SKM-1 treated with dmso at 0.1 percent for 144 hours (cell line): Measurements from ENCODE around the gene LINC00632.
A peak's percentile ranks its signal among the peaks of the same experiment; 100 is the strongest.
"Not testable (repeated sequence)": the region's sequence is repeated elsewhere in the genome, so short reads cannot be mapped to it uniquely, and the experiment has no call there.

Source experiments
- DNase-seq: peaks from one replicate; lab custom pipeline; 2025; ENCODE audit not compliant: unreplicated experiment; lab: John Stamatoyannopoulos, UW

The LINC00632 gene

DNA sequence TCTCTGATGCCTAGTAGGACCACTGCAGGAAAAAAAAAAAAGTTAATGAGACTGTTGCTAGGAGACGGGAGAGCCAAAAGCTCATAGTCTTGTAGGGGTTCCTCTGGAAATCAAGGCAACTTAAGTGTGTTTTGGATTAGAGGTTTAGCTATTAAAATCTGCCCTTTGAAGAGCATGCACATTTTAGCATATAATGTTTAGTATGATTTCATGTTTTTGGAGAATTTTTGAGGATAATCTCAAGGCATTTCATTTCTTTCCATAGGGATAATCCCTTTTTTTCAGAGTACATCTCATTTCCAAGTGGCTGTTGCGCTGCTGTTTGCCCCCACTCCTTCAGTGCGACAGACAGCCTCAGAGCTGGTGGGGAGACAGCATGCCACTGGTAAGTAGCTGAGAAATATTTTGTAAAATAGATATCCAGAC is at the start of gene LINC00632:
Gene LINC00632, plus strand, starts transcription at position 339 of the 426 bp plus-strand sequence.
- no peak for DNase-seq

DNA sequence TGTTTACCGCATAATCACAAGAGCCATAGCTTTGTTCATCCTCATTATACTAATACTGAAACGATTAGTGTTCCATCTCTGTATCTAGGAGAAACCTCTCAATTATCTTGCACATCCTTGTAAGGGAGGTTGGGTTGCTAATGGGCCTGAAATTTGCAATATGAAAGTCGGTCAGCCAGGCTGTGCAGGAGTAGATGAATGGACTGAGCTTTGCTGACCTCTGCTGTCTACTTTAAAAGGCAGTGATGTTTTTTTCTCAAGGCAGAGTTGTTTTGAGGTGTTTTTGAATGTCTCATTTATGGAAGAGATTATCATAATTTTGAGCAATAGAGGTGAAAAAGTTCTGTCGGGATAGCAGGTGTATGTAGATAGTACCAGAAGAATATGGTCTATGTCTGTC is 47.9 kb upstream of the LINC00632 start:
- DNase-seq, result no peak

DNA sequence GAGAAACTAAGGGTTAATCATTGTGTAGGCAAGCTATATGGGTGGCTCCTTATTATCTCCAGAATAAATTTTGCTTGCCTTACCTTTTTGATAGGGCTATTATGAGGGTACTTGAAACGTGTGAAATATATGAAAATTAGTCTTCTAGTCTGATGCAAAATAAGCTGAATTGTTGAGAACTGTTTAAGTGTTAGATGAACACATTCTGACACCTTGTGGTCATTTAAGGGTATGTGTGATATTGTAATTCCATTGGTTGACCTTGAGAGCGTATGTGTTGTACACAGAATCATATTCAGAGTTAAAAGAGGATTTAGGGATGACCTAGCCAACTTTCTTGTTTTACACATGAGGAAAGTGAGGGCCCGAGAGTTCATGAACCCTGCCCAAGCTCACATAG is 44.6 kb upstream of the LINC00632 start:
- peak; percentile 5 for DNase-seq

DNA sequence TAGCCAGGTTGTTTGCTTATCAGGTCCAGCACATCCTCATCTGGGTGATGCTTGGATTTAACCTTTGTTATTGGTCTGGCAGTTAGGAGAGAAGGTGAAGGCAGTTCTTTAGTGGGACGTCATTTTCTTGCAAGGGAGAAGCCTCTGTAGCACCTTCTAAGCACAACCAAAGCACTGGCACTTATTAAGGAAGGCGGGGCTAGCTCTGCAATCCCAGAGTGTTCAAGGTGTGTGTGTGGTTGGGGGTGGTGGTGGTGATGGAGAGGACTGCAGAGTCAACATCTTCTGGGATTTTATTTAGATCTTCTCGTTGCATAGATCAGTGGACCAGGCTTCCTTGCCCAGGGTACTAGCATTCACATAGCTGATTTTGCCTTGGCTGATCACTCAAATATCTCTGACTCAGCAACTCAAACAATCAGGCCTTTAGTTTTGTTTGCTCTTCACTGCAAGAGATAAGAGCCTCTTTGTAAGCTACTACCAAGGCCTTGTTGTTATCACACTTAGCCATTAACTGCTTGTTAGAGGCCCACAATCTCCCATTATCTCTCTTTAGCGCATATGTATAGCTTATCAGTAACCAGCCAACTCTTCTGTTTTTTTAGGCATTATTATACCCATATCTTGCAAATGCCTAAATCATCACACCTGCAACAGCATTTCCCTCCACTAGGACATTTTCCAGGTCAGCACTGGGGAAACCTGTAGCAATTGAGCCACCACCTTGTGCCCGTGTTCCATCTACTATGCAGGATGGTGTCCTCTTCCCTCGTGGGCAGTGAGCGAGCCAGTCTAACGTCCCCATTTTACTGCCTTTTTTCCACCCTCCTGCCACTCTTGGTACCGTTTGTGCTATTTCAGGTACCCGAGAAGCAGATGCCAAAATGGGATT is 36.5 kb upstream of the LINC00632 start:
- no peak for DNase-seq

DNA sequence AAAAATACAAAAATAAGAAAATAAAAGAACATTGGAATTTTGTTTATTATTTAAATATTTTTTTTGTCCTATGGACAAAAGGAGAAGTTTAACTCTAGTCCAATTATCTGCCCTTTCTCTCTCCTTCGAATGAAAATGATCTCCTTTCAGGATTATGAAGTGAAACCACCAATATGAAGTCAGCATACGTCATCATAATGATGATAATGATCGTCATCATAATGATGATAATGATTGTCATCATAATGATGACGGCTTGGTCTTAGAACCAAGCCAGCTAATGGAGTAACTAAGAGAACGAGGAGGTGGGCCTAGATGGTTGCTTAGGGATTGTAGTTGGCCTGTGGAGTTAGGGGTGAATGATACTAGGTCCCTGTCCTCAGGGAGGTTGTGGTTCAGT is 21.9 kb upstream of the LINC00632 start:
- DNase-seq, result no peak

DNA sequence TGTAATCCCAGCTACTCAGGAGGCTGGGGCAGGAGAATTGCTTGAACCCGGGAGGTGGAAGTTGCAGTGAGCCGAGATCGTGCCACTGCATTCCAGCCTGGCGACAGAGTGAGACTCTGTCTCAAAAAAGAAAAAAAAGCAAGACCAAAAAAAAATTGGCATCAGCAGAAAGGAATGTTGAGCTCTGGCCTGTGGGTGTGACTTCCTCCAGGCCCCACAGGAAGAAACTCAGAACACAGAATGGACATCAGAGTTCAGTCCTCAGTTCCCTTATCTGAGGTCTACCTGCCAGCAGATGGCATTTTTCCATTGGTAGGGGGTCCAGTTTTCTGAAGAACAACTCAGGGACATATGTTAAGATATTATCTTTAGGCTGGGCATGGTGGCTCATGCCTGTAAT is 18.0 kb upstream of the LINC00632 start:
- DNase-seq, result not testable (repeated sequence)

DNA sequence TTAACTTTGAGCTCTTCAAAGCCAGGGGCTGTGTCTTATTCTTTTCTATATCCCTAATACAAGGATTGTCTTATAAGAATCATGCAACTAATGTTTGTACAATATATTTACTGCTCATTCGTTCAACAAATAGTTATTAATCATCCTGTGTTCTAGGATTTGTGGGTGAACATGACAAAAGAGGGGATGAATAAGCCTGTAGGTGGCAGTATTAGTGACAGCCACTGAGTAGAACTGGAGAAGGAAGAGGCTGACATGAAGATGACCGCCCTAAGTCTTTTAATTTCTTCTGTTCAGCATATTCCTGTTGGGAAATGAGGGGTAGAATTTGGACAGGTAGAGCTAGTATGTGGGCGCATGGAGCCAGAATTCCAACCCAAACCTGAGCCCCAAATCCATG is 11.9 kb upstream of the LINC00632 start:
- DNase-seq, result no peak

DNA sequence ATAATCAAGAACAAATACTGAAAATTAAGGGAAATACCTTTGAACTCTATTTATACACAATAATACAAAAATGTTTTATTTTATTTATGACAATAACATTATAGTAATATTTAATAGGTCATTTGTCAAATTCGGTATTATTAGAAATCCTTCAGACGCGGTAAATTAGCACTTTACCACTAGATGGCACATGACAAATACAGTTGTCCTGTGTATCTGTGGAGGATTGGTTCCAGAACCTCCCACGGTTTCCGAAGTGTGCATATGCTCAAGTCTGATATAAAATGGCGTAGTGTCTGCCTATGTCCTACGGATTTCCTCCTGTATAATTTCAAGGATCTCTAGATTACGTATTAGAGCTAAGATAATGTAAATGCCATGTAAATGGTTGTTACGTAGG is 8.1 kb upstream of the LINC00632 start:
- no peak for DNase-seq

DNA sequence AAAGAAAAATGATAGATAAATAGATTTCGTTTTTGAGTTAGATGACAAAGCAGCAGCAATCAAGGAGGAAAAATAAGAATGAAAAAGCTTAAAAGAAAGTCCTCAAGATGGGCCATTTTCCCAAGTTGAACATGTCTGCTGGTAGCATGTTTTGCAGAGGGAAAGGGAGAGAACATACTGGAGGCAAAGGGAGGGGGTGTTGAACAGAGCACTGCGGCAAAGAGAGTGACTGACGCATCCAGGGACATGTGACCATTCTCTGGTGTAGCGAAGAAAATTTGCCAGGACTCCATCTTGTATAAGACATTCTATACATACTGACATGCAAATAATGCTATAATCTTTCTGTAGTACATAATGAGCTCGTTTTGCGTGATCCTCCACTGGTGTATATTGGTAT is 1.2 kb downstream of the LINC00632 start:
- DNase-seq, result no peak

DNA sequence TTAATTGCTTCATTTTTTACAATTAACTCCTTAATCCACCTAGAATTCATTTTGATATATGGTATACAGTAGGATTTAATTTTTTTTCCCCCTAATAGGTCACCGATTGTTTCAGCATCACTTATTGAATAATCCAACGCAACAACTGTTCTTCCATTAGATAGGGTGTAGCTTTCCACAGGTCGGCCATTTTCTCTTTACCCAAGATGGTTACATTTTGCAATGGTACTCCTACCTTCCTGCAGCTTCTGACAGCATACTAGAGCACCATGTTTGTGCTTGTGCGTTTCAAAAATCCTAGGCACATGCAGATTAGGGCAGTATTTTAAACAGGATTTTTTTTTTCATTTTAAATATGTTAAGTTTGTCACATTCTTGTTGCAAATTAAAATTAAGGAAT is 2.3 kb downstream of the LINC00632 start:
- no peak for DNase-seq

DNA sequence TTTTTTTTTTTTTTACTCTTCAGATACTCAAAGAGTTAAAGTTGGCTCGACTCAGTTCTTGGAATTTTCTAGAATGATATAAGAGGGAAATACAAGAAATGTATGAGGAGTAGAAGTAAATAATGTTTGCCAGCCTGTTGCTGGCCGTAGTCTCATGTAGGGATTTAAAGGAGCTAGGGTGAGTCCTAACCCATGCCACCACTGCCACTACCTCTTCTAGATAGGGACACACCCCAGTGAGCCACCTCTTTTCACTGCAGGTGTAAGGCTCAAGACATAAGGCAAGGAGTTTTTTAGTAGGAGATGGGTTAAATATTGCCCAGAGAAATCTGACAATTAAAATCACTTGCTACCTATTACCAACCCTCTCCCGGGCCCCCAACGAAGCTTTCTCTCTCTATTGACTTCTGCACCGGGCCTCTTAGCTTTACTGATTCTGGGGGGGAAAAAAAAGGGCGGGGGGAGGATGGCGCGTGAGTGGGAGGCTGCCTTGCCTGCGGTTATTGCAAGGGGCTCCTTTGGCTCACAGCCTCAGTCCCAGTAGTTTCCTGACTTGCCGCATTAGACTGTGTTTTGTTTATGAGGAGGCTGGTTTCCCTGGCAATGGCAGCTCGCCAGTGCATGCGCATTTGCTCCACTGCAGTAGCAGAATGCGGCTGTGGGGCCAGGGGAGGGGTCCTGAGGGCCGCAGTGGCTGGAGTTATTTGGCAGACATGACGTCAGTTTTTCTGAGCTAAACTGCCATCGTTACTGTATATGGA is 3.0 kb downstream of the LINC00632 start:
- peak; percentile 34 for DNase-seq

DNA sequence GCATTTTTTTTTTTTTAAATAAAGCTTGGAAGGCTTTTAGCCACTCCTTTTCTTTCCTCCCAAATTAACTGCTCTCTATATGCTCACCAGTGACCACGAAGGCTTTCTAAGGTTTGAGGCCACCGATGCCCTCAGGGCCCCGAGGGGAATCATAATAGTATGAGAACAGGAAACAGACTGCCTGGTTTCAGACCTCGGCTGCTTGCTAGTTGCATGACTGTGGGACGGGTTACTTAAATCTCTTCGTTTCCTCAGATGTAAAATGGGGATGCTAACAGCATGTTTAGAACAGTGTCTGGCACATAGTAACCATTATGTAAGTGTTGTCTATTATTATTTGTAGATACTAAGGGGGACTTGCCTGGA is 3.6 kb downstream of the LINC00632 start:
- DNase-seq, result peak; percentile 13

DNA sequence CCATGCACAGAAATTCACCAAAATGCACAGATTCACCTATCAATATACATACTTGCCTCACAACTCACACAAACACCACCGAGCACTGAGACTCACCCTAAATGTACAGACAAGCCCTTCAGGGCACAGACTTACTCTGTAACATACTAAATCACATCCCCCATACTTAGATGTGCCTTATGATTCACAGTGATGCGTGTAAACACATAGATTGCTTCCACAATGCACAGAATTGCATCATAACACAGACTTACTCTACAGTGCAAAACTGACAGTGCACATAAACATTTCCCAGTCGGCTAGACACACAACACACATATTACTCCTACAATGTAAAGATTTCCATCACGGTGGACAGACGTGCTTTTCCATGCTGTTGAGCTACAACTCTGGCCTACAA is 6.2 kb downstream of the LINC00632 start:
- no peak for DNase-seq

DNA sequence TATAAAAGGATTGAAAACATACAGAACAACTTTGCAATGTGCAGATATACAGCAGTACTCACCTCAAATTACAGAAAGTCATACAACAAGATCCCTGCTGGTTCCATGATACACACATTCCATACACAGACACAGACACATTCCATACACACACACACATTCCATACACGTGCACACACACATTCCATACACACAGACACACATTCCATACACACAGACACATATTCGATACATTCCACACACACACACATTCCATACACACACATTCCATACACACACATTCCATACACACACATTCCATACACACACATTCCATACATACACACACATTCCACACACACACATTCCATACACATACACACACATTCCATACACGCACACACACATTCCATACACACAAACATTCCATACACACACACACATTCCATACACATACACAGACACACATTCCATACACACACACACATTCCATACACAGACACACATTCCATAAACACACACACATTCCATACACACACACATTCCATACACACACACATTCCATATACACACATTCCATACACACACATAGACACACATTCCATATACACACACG is 13.7 kb downstream of the LINC00632 start:
- no peak for DNase-seq

DNA sequence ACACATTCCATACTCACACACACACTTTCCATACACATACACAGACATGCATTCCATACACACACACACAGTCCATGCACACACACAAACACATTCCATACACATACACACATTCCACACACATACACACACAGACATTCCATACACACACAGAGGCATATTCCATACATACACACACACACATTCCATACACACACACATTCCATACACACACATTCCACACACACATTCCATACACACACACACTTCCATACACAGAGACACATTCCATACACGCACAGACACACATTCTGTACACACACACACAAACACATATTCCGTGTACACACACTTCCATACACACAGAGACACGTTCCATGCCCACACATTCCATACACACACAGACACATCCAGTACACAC is 14.8 kb downstream of the LINC00632 start:
- DNase-seq, result no peak

DNA sequence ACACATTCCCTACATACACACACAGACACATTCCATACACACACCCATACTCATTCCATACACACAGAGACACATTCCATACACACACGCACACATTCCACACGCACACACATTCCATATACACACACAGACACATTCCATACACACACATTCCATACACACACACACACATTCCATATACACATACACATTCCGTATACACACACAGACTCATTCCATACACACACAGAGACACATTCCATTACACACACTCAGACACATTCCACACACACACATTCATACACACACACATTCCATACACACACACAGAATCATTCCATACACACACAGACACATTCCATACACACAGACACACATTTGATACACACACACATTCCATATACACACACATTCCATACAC is 15.2 kb downstream of the LINC00632 start:
- no peak for DNase-seq

DNA sequence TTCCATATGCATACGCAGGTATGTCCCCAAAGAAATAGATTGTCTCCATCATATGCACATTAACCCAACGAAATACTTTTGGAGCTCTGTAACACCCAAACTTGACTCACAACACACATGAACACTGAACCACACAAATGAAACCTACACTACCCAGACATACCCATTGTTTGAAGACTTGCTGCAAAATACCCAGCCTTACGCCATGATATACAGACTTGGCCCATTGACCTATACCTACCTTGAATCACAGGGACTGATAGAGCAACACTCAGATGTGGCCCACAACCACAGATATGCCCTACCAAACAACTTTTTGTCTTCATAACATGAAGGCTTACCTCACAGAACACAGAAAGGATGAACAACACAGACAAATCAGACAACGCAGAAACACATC is 15.9 kb downstream of the LINC00632 start:
- DNase-seq, result no peak

DNA sequence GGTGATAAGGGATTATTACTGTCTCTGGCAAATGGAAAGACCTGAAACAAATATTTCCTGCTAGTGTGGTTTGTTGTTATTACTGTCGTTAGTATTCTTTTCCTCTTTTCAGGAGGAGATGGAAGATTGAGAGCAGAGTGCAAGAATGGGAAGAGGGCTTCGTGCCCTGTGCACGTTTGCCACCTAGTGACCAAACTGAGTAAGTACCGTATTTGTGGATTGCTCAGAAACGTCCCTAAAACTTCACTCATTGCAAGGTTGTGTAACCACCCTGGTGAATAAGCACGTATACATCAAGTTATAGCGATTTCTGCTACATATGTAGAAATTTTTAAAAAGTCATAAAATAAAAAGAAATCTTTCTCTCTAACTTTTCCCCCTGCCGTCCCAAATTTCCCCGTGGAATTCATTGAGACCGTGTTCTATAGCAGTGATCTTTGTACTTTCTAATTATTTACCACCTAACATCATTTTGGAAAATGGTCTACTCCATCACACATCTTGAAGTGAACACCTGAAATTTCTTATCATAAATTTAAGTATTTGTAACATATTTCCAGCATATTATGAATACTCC is 24.3 kb downstream of the LINC00632 start:
- peak; percentile 25 for DNase-seq

DNA sequence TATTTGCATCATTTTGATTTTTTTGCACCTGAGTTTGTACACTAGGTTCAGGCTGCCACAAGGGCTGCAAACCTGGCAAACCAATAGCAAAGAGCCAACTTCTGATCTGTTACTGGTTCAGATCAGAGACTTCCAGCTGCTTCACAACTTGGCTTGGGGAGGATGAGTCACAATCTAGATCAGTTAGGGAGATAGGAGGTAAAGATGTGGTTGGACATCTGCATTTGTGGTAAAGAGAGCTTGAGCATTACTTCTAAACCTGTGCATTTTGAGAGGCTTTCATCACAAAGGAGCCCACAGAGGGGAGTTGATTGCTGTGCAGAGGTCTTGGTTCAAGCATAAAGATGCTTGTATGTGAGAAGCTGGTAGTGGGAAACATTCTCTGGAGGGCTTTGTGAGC is 34.5 kb downstream of the LINC00632 start:
- DNase-seq, result no peak

DNA sequence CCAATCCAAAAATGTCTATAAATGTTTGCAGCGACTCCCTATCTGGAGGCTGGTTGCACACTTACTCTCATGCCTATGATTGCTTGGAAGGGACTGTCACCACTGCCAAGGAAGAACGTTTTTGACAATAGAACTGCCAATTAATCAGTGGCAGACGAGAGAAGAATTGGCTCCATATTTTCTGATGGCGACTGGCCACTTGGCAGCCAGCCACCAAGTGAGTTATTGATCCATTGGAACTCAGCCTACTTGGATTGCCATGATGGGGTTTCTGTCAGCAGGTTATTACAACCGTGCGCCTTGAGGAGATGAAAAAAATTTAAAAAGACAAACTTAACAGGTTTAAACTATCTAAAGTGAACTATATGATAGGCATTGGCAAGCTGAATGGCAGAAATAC is 47.4 kb downstream of the LINC00632 start:
- DNase-seq, result no peak

DNA sequence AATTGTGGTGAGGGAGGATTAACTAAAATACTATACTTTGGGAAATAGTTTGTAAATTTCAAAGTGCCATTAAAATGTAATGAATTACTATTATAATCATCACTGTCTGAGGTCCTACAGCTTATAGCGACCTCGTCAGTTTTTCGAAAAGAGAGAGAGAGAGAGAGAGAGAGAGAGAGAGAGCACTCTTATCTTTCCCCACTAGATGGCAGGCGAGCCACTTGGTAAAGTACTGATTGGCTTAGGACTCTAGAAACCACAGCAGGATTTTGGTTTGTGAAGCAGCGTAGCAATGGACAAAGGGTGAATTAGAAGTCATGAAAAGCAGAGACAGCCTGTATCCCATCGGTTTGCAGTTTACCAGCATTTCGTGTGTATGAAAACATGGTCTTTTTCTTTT is 52.5 kb downstream of the LINC00632 start:
- DNase-seq, result peak; percentile 53
